HL-60 (cell line): ENCODE results near the gene RNU6-9.

Experiments used
- CTCF ChIP-seq: IDR thresholded peaks from one replicate; pipeline ENCODE4 v1.5.1; 2011; ENCODE audit warnings: low read length, control low read depth, inconsistent platforms; ENCODE audit not compliant: insufficient read depth
- GABPA ChIP-seq: IDR thresholded peaks from 2 replicates; pipeline ENCODE4 v1.6.1; 2012; ENCODE audit warnings: low read depth

GRCh38 chr19:870963-871401 lies 22.3 kb upstream of the RNU6-9 start:
- no peak for TF ChIP-seq CTCF
- TF ChIP-seq GABPA = no peak
